Occipital lobe (tissue), 2 donors: ENCODE data around the gene MMP24OS. TPM values are rescaled to one million over a fixed set of nuclear protein-coding genes. Genes with fewer than 3 reads are reported as not detected.
A peak's percentile ranks its signal among the peaks of the same experiment; 100 is the strongest.
"Not testable (repeated sequence)": the region's sequence is repeated elsewhere in the genome, so short reads cannot be mapped to it uniquely, and the experiment has no call there.

ENCODE experiments used
- DNase-seq: peaks from one replicate; lab custom pipeline; 2025; lab: John Stamatoyannopoulos, UW
- total RNA-seq: library from RNA; depleted of rRNA; stranded (reverse); fragments of >200 nt; gene quantifications from one replicate; pipeline ENCODE4 v1.2.3, GENCODE V29; 2014

The MMP24OS gene
- total RNA-seq, 1 donor from 2014 or later = 1.9 TPM

GRCh38 chr20:35276408-35276807, 1.5 kb downstream of the MMP24OS start:
- DNase-seq = no peak

- DNase-seq = no peak
These were observed 2.1 kb downstream of the MMP24OS start for GRCh38 chr20:35275741-35276251.

- DNase-seq = no peak
These were observed 3.5 kb downstream of the MMP24OS start for GRCh38 chr20:35274172-35275092.

GRCh38 chr20:35273449-35274171, 4.3 kb downstream of the MMP24OS start:
- peak; percentile 24 for DNase-seq

- no peak for DNase-seq
These were observed 6.0 kb downstream of the MMP24OS start for GRCh38 chr20:35271904-35272303.

- DNase-seq = no peak
These were observed 6.6 kb downstream of the MMP24OS start for GRCh38 chr20:35271073-35271882.

GRCh38 chr20:35270021-35270902, 7.7 kb downstream of the MMP24OS start:
- no peak for DNase-seq

GRCh38 chr20:35269055-35269781, 8.7 kb downstream of the MMP24OS start:
- peak; percentile 28 for DNase-seq

GRCh38 chr20:35267092-35267491, 10.8 kb downstream of the MMP24OS start:
- no peak for DNase-seq

- DNase-seq = no peak
These were observed 13.2 kb downstream of the MMP24OS start for GRCh38 chr20:35264755-35265154.

- no peak for DNase-seq
These were observed 14.2 kb downstream of the MMP24OS start for GRCh38 chr20:35263532-35264341.

- not testable (repeated sequence) for DNase-seq
These were observed 15.0 kb downstream of the MMP24OS start for GRCh38 chr20:35262731-35263531.

- not testable (repeated sequence) for DNase-seq
These were observed 15.6 kb downstream of the MMP24OS start for GRCh38 chr20:35262321-35262720.

GRCh38 chr20:35260426-35260825, 17.5 kb downstream of the MMP24OS start:
- no peak for DNase-seq

- DNase-seq = no peak
These were observed 20.6 kb downstream of the MMP24OS start for GRCh38 chr20:35257175-35257909.

- DNase-seq = no peak
These were observed 23.4 kb downstream of the MMP24OS start for GRCh38 chr20:35254448-35254999.

GRCh38 chr20:35253010-35253409, 24.9 kb downstream of the MMP24OS start:
- DNase-seq = no peak
